GM12878 (cell line): ENCODE data around the gene ETHE1. TPM values are rescaled to one million over a fixed set of nuclear protein-coding genes. Genes with fewer than 3 reads are reported as not detected.

ENCODE experiments used
- ATAC-seq: fragments of 200-7000 bp; cut with Tn5 transposase; 3 replicates; pipeline ENCODE4 v1.9.1; 2020; ENCODE audit warnings: mild to moderate bottlenecking, moderate library complexity
- BruUV-seq: library from RNA; stranded (reverse); fragments of 400-500 nt; replicated peaks from 2 replicates; lab custom pipeline; 2021; lab: Mats Ljungman, UMichigan
- CTCF ChIA-PET: fragments of 300-600 bp; sonication (Branson Sonifier 250); formaldehyde crosslinking; extraction: SDS; loops from one replicate; lab custom pipeline; 2021; ENCODE audit warnings: inconsistent platforms; lab: Yijun Ruan, JAX
- POLR2A ChIA-PET: fragments of 350-600 bp; formaldehyde crosslinking; extraction: SDS; loops from one replicate; lab custom pipeline; 2021; ENCODE audit warnings: inconsistent platforms; lab: Charles Lee
- RAD21 ChIA-PET: fragments of 300-600 bp; sonication (Branson Sonifier 250); formaldehyde crosslinking; loops from one replicate; lab custom pipeline; 2023; ENCODE audit warnings: antibody characterized with exemption; ENCODE audit not compliant: unreplicated experiment; lab: Charles Lee
- SMC1A ChIA-PET: fragments of 300-600 bp; sonication (Branson Sonifier 250); formaldehyde crosslinking; loops from one replicate; lab custom pipeline; 2023; ENCODE audit not compliant: unreplicated experiment, uncharacterized antibody; lab: Charles Lee
- DNase-seq: peaks from one replicate; pipeline ENCODE4 v3.0.0-alpha.2; 2011; ENCODE audit warnings: low read depth, low spot score
- FAIRE-seq: peaks from 3 replicates; lab custom pipeline; 2011; peaks lifted over from hg19 to GRCh38; lab: Jason Lieb, UNC
- H2AFZ ChIP-seq: 2 replicates; pipeline ENCODE4 v1.6.0; 2011; ENCODE audit warnings: low read depth, low read length, control low read depth; ENCODE audit not compliant: control insufficient read depth
- H3K27ac ChIP-seq: 2 replicates; pipeline ENCODE4 v1.5.1; 2011; ENCODE audit warnings: control low read depth; ENCODE audit not compliant: control insufficient read depth, insufficient read depth
- H3K27me3 ChIP-seq, 2 experiments: replicated peaks in 1 of 2; 2 replicates each; pipeline versions ENCODE4 v1.6.0 to v1.6.1; 2011; ENCODE audit warnings: low read length in 1 of 2; ENCODE audit not compliant: control insufficient read depth in 2 of 2, insufficient read depth in 2 of 2
- H3K36me3 ChIP-seq, 2 experiments: 2 replicates each; pipeline ENCODE4 v1.5.1; 2011; ENCODE audit warnings: low read length in 1 of 2; ENCODE audit not compliant: control insufficient read depth in 2 of 2, insufficient read depth in 2 of 2
- H3K4me1 ChIP-seq: 2 replicates; pipeline ENCODE4 v1.6.1; 2011; ENCODE audit warnings: mild to moderate bottlenecking, low read length, moderate library complexity, mixed read lengths; ENCODE audit not compliant: control insufficient read depth, insufficient read depth
- H3K4me2 ChIP-seq: 2 replicates; pipeline ENCODE4 v1.6.0; 2011; ENCODE audit warnings: control low read depth; ENCODE audit not compliant: control insufficient read depth, insufficient read depth
- H3K4me3 ChIP-seq: fragments of 200-600 bp; sonication (generic); 2 replicates; pipeline ENCODE4 v1.5.1; 2016
- H3K79me2 ChIP-seq: 2 replicates; pipeline ENCODE4 v1.6.0; 2011; ENCODE audit warnings: low read length; ENCODE audit not compliant: control insufficient read depth, insufficient read depth
- H3K9ac ChIP-seq: 2 replicates; pipeline ENCODE4 v1.8.0; 2011; ENCODE audit warnings: low read length, control low read depth, mixed read lengths; ENCODE audit not compliant: control insufficient read depth, insufficient read depth
- H3K9me3 ChIP-seq: replicated peaks from 3 replicates; pipeline ENCODE4 v1.5.1; 2011; ENCODE audit warnings: mild to moderate bottlenecking, low read length; ENCODE audit not compliant: control insufficient read depth, insufficient read depth
- H4K20me1 ChIP-seq: 2 replicates; pipeline ENCODE4 v1.6.0; 2011; ENCODE audit not compliant: control insufficient read depth, insufficient read depth
- ASH2L ChIP-seq: fragments of 300-600, 200-600 bp; sonication (generic); IDR thresholded peaks from 2 replicates; pipeline ENCODE4 v1.6.1; 2017; ENCODE audit warnings: low read depth, mild to moderate bottlenecking, borderline replicate concordance
- ATF7 ChIP-seq: fragments of 450-650 bp; IDR thresholded peaks from 2 replicates; pipeline ENCODE4 v1.6.1; 2016; ENCODE audit warnings: low read depth, mild to moderate bottlenecking
- BHLHE40 ChIP-seq, 2 experiments: fragments of 450-650 bp in 1 of 2; IDR thresholded peaks; 2 replicates each; pipeline ENCODE4 v1.6.1; 2011 to 2017; ENCODE audit warnings: low read depth in 2 of 2, borderline replicate concordance in 1 of 2, improper control_type of control experiment in 1 of 2, low read length in 1 of 2, mild to moderate bottlenecking in 1 of 2
- CHD1 ChIP-seq: IDR thresholded peaks from 2 replicates; pipeline ENCODE4 v1.6.1; 2012; ENCODE audit warnings: low read depth, low read length, improper control_type of control experiment
- FOXK2 ChIP-seq: fragments of 450-650 bp; IDR thresholded peaks from 2 replicates; pipeline ENCODE4 v1.6.1; 2017; ENCODE audit warnings: mild to moderate bottlenecking, moderate library complexity
- HDGF ChIP-seq: fragments of 450-650 bp; IDR thresholded peaks from 2 replicates; pipeline ENCODE4 v1.6.1; 2016; ENCODE audit warnings: antibody characterized with exemption
- KAT2A ChIP-seq: conservative IDR thresholded peaks from 2 replicates; pipeline ENCODE4 v1.6.1; 2011; ENCODE audit warnings: low read depth, low read length; ENCODE audit not compliant: control insufficient read depth
- LARP7 ChIP-seq: fragments of 450-650 bp; IDR thresholded peaks from 2 replicates; pipeline ENCODE4 v1.6.1; 2017; ENCODE audit warnings: mild to moderate bottlenecking
- MTA2 ChIP-seq: fragments of 450-650 bp; IDR thresholded peaks from 2 replicates; pipeline ENCODE4 v1.6.1; 2016; ENCODE audit warnings: low read depth, mild to moderate bottlenecking, moderate library complexity
- NFYA ChIP-seq: IDR thresholded peaks from 2 replicates; pipeline ENCODE4 v1.6.1; 2011; ENCODE audit warnings: low read depth, mild to moderate bottlenecking, low read length, improper control_type of control experiment, borderline replicate concordance
- PAX8 ChIP-seq: fragments of 450-650 bp; IDR thresholded peaks from 2 replicates; pipeline ENCODE4 v1.6.1; 2017; ENCODE audit warnings: mild to moderate bottlenecking, moderate library complexity
- SUPT20H ChIP-seq: IDR thresholded peaks from 2 replicates; pipeline ENCODE4 v1.6.1; 2011; ENCODE audit warnings: low read depth, mild to moderate bottlenecking, low read length, moderate library complexity, borderline replicate concordance; ENCODE audit not compliant: control insufficient read depth
- WGBS: methylation state at CpG from one replicate; pipeline ENCODE4 v1.1.6; 2016; ENCODE audit warnings: low lambda C conversion rate; ENCODE audit not compliant: insufficient replicate concordance, insufficient coverage; ENCODE audit errors: missing lambda C conversion rate; 5-methylcytosine and 5-hydroxymethylcytosine counted together
- in situ Hi-C: fragments of 300-500 bp; cut with MboI; formaldehyde crosslinking; loops from 9 replicates; pipeline ENCODE4 v1.14.3; 2018; ENCODE audit warnings: mixed read lengths
- intact Hi-C: fragments of 100-400 bp; cut with micrococcal nuclease; formaldehyde crosslinking; loops from one replicate; pipeline ENCODE4 v1.14.2; 2022; ENCODE audit not compliant: unreplicated experiment
- polyA plus RNA-seq, 11 experiments: library from polyadenylated mRNA; depleted of rRNA in 4 of 11; unstranded in 6 of 11; stranded (reverse) in 5 of 11; fragments of >200 nt; fragmentation: Nextera tagmentation in 4 of 11; fragmentation: Illumina TruSeq in 1 of 11; extraction: Ambion mirVana in 4 of 11; extraction: Trizol in 1 of 11; gene quantifications; 1 replicate in 1 of 11; 2 replicates in 10 of 11; pipeline versions ENCODE4 v1.2.1 to v1.2.3, GENCODE V29; 2011 to 2016; ENCODE audit warnings: inconsistent platforms in 2 of 11, missing spikeins in 2 of 11, low read depth in 1 of 11
- total RNA-seq, 4 experiments: library from RNA; depleted of rRNA in 3 of 4; stranded (reverse); fragments of >200 nt in 3 of 4; fragmentation: Illumina TruSeq in 1 of 4; extraction: Trizol in 1 of 4; gene quantifications; 2 replicates each; pipeline versions ENCODE4 v1.2.1 to v1.2.3, GENCODE V29; 2013 to 2021
- TF ChIP-seq, protein P1 (sequence below): fragments of 450-650 bp; IDR thresholded peaks from 2 replicates; pipeline ENCODE4 v1.6.1; 2017; ENCODE audit warnings: mild to moderate bottlenecking, moderate library complexity
- TF ChIP-seq, protein P2 (sequence below): fragments of 450-650 bp; IDR thresholded peaks from 2 replicates; pipeline ENCODE4 v1.6.1; 2014; ENCODE audit warnings: mild to moderate bottlenecking
- TF ChIP-seq, protein P3 (sequence below): fragments of 450-650 bp; formaldehyde crosslinking; IDR thresholded peaks from 2 replicates; pipeline ENCODE4 v1.5.0; 2022; ENCODE audit warnings: mild to moderate bottlenecking, missing genetic modification characterization
- TF ChIP-seq, protein P4 (sequence below): IDR thresholded peaks from 2 replicates; pipeline ENCODE4 v1.6.1; 2011; ENCODE audit warnings: low read depth, low read length, improper control_type of control experiment, borderline replicate concordance

ETHE1 gene
- total and polyA plus RNA-seq, 10 of the 15 experiments (the other 5 are each of a cell fraction or from before 2014, with no cell fraction given) = 22.1 to 155 (median 52.7) TPM

DNA sequence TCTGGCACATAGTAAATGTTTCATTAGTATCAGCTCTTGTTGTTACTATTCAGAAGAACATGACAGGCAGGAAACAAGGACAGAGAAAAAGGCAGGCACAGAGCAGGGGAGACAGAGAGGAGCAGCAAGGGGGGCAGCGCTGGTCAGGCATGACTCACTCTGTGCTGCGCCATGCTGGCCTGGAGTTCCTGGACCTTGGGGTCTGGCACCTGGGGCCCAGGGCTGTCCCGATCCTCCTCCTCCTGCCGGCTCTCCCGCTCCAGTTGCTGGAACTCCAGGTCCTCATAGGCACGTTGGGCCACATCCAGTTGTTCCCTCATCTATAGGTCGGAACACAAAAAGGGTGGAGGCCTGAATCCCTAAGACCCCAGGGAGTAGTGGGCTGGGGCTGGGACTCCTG, 30.0 kb downstream of the ETHE1 start:
- 0 out of 4 replicates have a peak, but pooled peaks cover 0 to 4% of the 10 kb centered on the region in 2 experiments for H3K36me3 ChIP-seq
- in situ Hi-C loops (no loop called here), intact Hi-C loops (no loop called here)
- ChIA-PET RAD21 (no interaction called here), SMC1A (no interaction called here), POLR2A (no interaction called here), CTCF (interaction anchor here (0.9 to 2.4 kb wide), 3 partner anchors 18 to 48 kb away, joined by 3 to 7 read pairs (median 3); no protein-coding TSS in a partner anchor)
- no peaks in the 10 kb centered on the region for H4K20me1 ChIP-seq
- H3K4me3 ChIP-seq = no peak overlapping the region
- no TSS peak for BruUV-seq
- DNase-seq (no peak), FAIRE-seq (no peak), ATAC-seq (no peak)
- WGBS = 86% methylated on average over 7 of the region's 7 CpGs
- no peaks in the 10 kb centered on the region for H3K27me3 ChIP-seq
- no peaks in the 10 kb centered on the region for H3K79me2 ChIP-seq
- no peak overlapping the region for H2AFZ ChIP-seq
- no peaks in the 10 kb centered on the region for H3K4me1 ChIP-seq
- no peak overlapping the region for H3K27ac ChIP-seq
- H3K9me3 ChIP-seq = no peaks in the 10 kb centered on the region
- H3K4me2 ChIP-seq = no peak overlapping the region
- H3K9ac ChIP-seq = no peak overlapping the region
- TF ChIP-seq FOXK2 = no peak
- TF ChIP-seq HDGF = no peak
- TF ChIP-seq KAT2A = no peak
- no peak for TF ChIP-seq SUPT20H
- TF ChIP-seq ASH2L = no peak
- TF ChIP-seq, protein P1, sequence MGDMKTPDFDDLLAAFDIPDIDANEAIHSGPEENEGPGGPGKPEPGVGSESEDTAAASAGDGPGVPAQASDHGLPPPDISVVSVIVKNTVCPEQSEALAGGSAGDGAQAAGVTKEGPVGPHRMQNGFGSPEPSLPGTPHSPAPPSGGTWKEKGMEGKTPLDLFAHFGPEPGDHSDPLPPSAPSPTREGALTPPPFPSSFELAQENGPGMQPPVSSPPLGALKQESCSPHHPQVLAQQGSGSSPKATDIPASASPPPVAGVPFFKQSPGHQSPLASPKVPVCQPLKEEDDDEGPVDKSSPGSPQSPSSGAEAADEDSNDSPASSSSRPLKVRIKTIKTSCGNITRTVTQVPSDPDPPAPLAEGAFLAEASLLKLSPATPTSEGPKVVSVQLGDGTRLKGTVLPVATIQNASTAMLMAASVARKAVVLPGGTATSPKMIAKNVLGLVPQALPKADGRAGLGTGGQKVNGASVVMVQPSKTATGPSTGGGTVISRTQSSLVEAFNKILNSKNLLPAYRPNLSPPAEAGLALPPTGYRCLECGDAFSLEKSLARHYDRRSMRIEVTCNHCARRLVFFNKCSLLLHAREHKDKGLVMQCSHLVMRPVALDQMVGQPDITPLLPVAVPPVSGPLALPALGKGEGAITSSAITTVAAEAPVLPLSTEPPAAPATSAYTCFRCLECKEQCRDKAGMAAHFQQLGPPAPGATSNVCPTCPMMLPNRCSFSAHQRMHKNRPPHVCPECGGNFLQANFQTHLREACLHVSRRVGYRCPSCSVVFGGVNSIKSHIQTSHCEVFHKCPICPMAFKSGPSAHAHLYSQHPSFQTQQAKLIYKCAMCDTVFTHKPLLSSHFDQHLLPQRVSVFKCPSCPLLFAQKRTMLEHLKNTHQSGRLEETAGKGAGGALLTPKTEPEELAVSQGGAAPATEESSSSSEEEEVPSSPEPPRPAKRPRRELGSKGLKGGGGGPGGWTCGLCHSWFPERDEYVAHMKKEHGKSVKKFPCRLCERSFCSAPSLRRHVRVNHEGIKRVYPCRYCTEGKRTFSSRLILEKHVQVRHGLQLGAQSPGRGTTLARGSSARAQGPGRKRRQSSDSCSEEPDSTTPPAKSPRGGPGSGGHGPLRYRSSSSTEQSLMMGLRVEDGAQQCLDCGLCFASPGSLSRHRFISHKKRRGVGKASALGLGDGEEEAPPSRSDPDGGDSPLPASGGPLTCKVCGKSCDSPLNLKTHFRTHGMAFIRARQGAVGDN = no peak
- TF ChIP-seq MTA2 = no peak
- no peak for TF ChIP-seq CHD1
- TF ChIP-seq PAX8 = no peak
- TF ChIP-seq, protein P2, sequence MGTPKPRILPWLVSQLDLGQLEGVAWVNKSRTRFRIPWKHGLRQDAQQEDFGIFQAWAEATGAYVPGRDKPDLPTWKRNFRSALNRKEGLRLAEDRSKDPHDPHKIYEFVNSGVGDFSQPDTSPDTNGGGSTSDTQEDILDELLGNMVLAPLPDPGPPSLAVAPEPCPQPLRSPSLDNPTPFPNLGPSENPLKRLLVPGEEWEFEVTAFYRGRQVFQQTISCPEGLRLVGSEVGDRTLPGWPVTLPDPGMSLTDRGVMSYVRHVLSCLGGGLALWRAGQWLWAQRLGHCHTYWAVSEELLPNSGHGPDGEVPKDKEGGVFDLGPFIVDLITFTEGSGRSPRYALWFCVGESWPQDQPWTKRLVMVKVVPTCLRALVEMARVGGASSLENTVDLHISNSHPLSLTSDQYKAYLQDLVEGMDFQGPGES = no peak
- TF ChIP-seq, protein P3, sequence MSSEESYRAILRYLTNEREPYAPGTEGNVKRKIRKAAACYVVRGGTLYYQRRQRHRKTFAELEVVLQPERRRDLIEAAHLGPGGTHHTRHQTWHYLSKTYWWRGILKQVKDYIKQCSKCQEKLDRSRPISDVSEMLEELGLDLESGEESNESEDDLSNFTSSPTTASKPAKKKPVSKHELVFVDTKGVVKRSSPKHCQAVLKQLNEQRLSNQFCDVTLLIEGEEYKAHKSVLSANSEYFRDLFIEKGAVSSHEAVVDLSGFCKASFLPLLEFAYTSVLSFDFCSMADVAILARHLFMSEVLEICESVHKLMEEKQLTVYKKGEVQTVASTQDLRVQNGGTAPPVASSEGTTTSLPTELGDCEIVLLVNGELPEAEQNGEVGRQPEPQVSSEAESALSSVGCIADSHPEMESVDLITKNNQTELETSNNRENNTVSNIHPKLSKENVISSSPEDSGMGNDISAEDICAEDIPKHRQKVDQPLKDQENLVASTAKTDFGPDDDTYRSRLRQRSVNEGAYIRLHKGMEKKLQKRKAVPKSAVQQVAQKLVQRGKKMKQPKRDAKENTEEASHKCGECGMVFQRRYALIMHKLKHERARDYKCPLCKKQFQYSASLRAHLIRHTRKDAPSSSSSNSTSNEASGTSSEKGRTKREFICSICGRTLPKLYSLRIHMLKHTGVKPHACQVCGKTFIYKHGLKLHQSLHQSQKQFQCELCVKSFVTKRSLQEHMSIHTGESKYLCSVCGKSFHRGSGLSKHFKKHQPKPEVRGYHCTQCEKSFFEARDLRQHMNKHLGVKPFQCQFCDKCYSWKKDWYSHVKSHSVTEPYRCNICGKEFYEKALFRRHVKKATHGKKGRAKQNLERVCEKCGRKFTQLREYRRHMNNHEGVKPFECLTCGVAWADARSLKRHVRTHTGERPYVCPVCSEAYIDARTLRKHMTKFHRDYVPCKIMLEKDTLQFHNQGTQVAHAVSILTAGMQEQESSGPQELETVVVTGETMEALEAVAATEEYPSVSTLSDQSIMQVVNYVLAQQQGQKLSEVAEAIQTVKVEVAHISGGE (CRISPR knock-in tag) = no peak
- no peak for TF ChIP-seq BHLHE40 (IDR thresholded peaks at IDR 0.05; ENCODE audit: borderline replicate concordance in 1 of 2, low read depth in 2 of 2, low read length in 1 of 2)
- TF ChIP-seq NFYA = no peak
- TF ChIP-seq, protein P4, sequence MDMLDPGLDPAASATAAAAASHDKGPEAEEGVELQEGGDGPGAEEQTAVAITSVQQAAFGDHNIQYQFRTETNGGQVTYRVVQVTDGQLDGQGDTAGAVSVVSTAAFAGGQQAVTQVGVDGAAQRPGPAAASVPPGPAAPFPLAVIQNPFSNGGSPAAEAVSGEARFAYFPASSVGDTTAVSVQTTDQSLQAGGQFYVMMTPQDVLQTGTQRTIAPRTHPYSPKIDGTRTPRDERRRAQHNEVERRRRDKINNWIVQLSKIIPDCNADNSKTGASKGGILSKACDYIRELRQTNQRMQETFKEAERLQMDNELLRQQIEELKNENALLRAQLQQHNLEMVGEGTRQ = no peak
- no peak for TF ChIP-seq ATF7
- no peak for TF ChIP-seq LARP7
